Body of pancreas (tissue), 4 donors: Measurements from ENCODE around the gene KNCN.

Experiments used
- CTCF ChIP-seq, 7 experiments: fragments of 450-650 bp in 4 of 7; fragments of 200-600 bp in 3 of 7; sonication (generic) in 3 of 7; IDR thresholded peaks; one replicate each; pipeline ENCODE4 v1.5.1; 2016 to 2019; ENCODE audit warnings: antibody characterized with exemption in 7 of 7
- POLR2A ChIP-seq, 3 donors: fragments of 450-650 bp; IDR thresholded peaks; one replicate each; pipeline ENCODE4 v1.6.1; 2016; ENCODE audit warnings: antibody characterized with exemption in 3 of 3, mild to moderate bottlenecking in 2 of 3

- TF ChIP-seq CTCF (IDR thresholded peaks at IDR 0.05), result no peak
- no peak for TF ChIP-seq POLR2A (IDR thresholded peaks at IDR 0.05)
These were observed 2.8 kb upstream of the KNCN start for GRCh38 chr1:46554236-46554596.
